ENCODE data around the gene MOB2. TPM values are rescaled to one million over a fixed set of nuclear protein-coding genes. Genes with fewer than 3 reads are reported as not detected.

MOB2 gene
- total RNA-seq, 4 donors from 2014 or later, result 27.3 to 64.9 (median 34.1) TPM

GRCh38 chr11:1455032-1455762, 31.4 kb downstream of the MOB2 start:
- DNase-seq (ENCODE audit: low spot score) (no peak), ATAC-seq (ENCODE audit: low FRiP score) (no peak)
- no peak for TF ChIP-seq CTCF (IDR thresholded peaks at IDR 0.05)

GRCh38 chr11:1454576-1454975, 32.0 kb downstream of the MOB2 start:
- no peak for DNase-seq (ENCODE audit: low spot score)
- no peak for ATAC-seq (ENCODE audit: low FRiP score)
- TF ChIP-seq CTCF (IDR thresholded peaks at IDR 0.05), result no peak

GRCh38 chr11:1453611-1454034, 33.0 kb downstream of the MOB2 start:
- DNase-seq (ENCODE audit: low spot score), result no peak
- ATAC-seq (ENCODE audit: low FRiP score), result no peak
- TF ChIP-seq CTCF (IDR thresholded peaks at IDR 0.05), result no peak

- ATAC-seq (ENCODE audit: low FRiP score) (no peak), DNase-seq (ENCODE audit: low spot score) (no peak)
- no peak for TF ChIP-seq CTCF (IDR thresholded peaks at IDR 0.05)
Measured at GRCh38 chr11:1452744-1453143, 33.8 kb downstream of the MOB2 start.

GRCh38 chr11:1451781-1452470, 34.7 kb downstream of the MOB2 start:
- TF ChIP-seq CTCF (IDR thresholded peaks at IDR 0.05), result no peak
- ATAC-seq (ENCODE audit: low FRiP score) (no peak), DNase-seq (ENCODE audit: low spot score) (no peak)

GRCh38 chr11:1450949-1451710, 35.4 kb downstream of the MOB2 start:
- no peak for TF ChIP-seq CTCF (IDR thresholded peaks at IDR 0.05)
- DNase-seq (ENCODE audit: low spot score) (no peak), ATAC-seq (ENCODE audit: low FRiP score) (no peak)
